Measurements from ENCODE around the gene KCNIP2.

The KCNIP2 gene

DNA sequence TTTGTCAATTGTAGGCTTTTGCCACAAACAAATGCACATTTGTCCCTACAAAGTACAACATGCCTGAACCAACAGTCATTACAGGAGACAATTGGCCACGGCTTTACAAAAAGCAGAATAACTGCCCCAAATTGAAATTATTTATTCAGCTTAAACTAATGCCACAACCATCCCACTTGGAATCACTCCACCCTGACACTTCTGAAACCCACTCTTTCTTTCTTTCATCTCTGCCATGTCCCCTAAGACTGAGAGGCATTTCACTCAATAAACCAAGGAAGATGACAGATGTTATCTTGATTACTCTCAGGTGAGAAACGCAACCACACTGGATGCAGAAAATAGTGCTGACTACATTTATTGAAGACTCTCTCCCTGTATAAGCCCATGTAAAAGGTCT lies 57.8 kb downstream of the KCNIP2 start:
- no peak for TF ChIP-seq ZFX (IDR thresholded peaks at IDR 0.05; ENCODE audit: borderline replicate concordance)
- TF ChIP-seq CTCF (IDR thresholded peaks at IDR 0.05) = no peak
- 0 out of 2 replicates have a peak overlapping the region, but pooled peaks have one; percentile 70 for H3K27ac ChIP-seq

- H3K27ac ChIP-seq = peak overlapping the region; percentile 70
- TF ChIP-seq ZFX (IDR thresholded peaks at IDR 0.05; ENCODE audit: borderline replicate concordance) (no peak), CTCF (IDR thresholded peaks at IDR 0.05) (no peak)
Measured at GRCh38 chr10:101784558-101784957, 59.0 kb downstream of the KCNIP2 start.

DNA sequence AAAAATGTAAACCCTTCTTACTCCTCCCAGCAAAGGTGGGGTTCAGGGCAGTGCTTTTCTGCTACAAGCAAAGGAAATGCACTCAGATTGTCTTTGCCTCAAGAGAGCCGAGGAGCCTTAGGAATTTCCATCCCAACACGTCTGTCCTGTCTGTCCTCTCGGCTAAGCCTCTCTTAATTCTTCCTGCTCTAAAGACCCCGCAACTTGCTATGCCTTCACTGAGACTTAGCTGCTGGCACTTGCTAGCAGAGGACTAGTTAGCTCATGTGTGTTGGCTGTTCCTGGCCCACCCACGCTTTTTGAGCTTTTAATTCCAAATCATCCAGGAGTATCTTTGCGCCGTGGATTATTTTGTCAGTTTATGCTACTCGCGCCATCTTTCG lies 59.9 kb downstream of the KCNIP2 start:
- H3K27ac ChIP-seq = peak overlapping the region; percentile 70
- TF ChIP-seq CTCF (IDR thresholded peaks at IDR 0.05) = no peak

DNA sequence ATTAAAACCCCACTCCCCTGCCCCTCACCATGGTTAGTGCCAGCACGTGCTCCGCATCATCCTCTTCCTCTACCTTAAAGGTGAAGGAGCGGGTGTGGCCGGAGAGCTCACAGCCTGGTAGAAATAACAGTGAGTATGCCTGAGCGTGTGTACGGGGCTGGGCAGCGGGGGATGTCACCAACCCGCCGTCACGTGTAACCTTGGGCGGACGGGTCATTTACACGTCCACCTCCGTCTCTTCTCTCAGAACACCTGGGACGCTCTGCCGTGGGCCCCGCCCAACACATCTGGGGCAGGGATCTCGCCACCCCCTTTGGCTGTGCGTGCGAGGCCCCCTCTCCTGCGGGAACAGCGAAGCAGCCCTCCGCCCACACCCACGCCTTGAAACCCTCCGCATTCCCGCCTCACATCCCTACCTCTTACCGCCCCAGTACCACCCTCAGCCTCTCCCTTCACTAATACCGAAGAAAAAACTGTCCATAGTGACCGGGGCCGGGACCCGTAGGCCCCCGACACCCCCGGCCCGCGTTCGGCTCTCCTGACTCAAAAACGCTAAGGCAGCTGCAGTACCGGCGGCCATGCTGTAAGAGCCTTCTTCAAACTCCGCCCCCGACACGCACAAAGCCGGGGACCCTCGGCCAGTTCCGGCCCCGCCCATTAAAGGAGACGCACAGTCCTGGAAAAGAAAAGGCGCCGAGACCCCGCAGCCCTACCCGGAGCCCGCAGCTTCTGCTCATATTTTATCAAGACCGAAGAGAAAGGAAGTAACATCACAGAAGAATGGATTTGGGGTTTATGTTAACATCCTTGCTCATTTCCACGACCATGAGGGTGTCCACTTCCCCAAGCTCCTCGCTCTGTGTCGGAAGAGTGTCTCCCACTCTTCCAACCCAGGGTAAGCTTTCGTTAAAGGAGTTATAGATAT lies 60.5 kb downstream of the KCNIP2 start, which contains the start of gene NPM3:
TSS of gene NPM3 (minus strand) at position 636 of the 925 bp plus-strand sequence. CDS start at position 580, 56 bp downstream.
- no peak for TF ChIP-seq ZFX (IDR thresholded peaks at IDR 0.05; ENCODE audit: borderline replicate concordance)
- TF ChIP-seq CTCF (IDR thresholded peaks at IDR 0.05) = no peak
- peak within 1 kb of the TSS; percentile 70 for H3K27ac ChIP-seq

GRCh38 chr10:101781984-101782810 lies 61.4 kb downstream of the KCNIP2 start:
- TF ChIP-seq ZFX (IDR thresholded peaks at IDR 0.05; ENCODE audit: borderline replicate concordance) (no peak), CTCF (IDR thresholded peaks at IDR 0.05) (no peak)
- H3K27ac ChIP-seq = peak overlapping the region; percentile 70

GRCh38 chr10:101781655-101781983 lies 62.0 kb downstream of the KCNIP2 start:
- no peak for TF ChIP-seq CTCF (IDR thresholded peaks at IDR 0.05)
- TF ChIP-seq ZFX (IDR thresholded peaks at IDR 0.05; ENCODE audit: borderline replicate concordance) = no peak

More at GRCh38 chr10:101781655-101781983, 62.0 kb downstream of the KCNIP2 start:
- peak overlapping the region; percentile 70 for H3K27ac ChIP-seq

Data from 22Rv1 (cell line).